ENCODE data around the gene GRID1.

DNA sequence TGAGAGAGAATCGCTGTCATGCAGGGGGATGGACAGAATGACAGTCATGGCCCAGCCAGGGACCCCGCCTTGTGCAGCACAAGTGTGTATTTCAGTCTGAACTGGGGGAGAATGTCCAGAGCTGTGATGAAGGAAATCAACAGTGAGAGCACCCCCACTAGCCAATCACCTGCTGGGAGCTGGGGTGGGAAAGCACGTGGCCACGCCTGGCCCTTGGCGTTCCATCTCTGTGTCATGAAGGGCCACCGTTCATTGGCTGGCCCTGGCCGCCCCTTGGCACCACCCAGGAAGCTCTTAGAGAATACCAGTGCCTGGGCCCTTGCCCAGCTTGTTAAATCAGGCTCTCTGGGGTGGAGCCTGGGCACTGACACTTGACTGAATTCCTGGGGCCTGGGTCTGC, 22.8 kb downstream of the GRID1 start:
- TF ChIP-seq, protein P1, sequence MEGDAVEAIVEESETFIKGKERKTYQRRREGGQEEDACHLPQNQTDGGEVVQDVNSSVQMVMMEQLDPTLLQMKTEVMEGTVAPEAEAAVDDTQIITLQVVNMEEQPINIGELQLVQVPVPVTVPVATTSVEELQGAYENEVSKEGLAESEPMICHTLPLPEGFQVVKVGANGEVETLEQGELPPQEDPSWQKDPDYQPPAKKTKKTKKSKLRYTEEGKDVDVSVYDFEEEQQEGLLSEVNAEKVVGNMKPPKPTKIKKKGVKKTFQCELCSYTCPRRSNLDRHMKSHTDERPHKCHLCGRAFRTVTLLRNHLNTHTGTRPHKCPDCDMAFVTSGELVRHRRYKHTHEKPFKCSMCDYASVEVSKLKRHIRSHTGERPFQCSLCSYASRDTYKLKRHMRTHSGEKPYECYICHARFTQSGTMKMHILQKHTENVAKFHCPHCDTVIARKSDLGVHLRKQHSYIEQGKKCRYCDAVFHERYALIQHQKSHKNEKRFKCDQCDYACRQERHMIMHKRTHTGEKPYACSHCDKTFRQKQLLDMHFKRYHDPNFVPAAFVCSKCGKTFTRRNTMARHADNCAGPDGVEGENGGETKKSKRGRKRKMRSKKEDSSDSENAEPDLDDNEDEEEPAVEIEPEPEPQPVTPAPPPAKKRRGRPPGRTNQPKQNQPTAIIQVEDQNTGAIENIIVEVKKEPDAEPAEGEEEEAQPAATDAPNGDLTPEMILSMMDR (IDR thresholded peaks at IDR 0.05), result no peak
- TF ChIP-seq POLR2A (IDR thresholded peaks at IDR 0.05), result no peak
- TF ChIP-seq POLR2AphosphoS5 (IDR thresholded peaks at IDR 0.05), result no peak

Measured in breast epithelium (tissue), 3 donors.